ENCODE results near the gene SLC39A11.

SLC39A11 gene

DNA sequence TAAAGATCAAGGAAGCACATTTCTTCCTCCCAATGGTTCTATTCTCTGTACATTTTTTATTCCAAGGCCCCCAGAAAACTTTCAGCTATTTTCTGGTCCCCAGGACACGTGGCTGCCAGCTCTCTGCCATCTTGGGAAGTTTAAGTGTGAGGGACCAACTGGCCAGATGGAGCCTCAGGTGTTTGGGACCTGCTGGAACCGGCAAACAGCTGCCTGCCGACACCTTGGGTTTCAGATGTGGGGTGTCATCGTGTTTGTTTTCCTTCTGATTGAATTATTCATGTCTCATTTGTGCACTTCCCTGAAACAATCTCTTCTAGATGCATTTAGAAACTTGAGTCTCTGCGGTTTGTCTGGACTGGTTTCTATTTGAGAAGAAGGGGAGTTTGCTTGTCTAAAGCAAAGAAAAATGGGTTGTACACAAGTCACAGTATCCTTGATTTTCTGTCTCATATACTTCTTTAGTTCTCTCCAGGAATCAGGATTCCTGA, 386.5 kb downstream of the SLC39A11 start:
- Histone ChIP-seq H3K9me3 (ENCODE audit: control insufficient read depth, low read length) (peaks cover 7% of the 10 kb centered on the region), H3K4me1 (ENCODE audit: control insufficient read depth, insufficient read depth, low read length, poor library complexity, severe bottlenecking) (no peaks in the 10 kb centered on the region), H3K36me3 (ENCODE audit: control insufficient read depth, insufficient read depth, low read length) (no peaks in the 10 kb centered on the region), H3K4me3 (ENCODE audit: extremely low read depth, insufficient read depth, low read length, poor library complexity, severe bottlenecking) (no peak overlapping the region), H3K27ac (ENCODE audit: low read depth, low read length, severe bottlenecking) (no peak overlapping the region)
- 80 to 95% methylated on average over 3 of the region's 5 CpGs for WGBS, 2 experiments (ENCODE audit: insufficient coverage in 2 of 2)

DNA sequence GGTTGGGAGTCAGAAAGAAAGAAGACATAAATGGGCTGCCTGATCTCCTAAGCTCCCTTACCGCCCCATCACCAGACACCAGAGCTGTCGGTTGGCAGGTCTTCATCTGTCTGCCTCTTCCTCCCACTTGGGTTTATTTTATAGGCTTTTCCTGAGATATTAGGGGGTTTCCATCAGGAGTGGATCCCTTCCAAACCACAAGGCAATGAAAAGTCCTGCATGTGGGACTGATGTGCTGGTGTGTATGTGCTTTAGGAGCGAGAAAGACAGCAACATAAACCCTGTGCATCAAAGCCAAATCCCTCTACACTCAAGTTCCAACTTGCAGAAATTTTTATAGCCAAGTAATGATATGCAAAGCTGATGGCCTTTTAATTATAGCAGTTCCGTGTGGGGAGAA, 389.5 kb downstream of the SLC39A11 start:
- 67% methylated on average over 1 of the region's 4 CpGs; no CpG with 5 or more reads in 1 of the 2 experiments for WGBS, 2 experiments (ENCODE audit: insufficient coverage in 2 of 2)
- Histone ChIP-seq H3K4me3 (ENCODE audit: extremely low read depth, insufficient read depth, low read length, poor library complexity, severe bottlenecking) (no peak overlapping the region), H3K27ac (ENCODE audit: low read depth, low read length, severe bottlenecking) (no peak overlapping the region), H3K36me3 (ENCODE audit: control insufficient read depth, insufficient read depth, low read length) (no peaks in the 10 kb centered on the region), H3K4me1 (ENCODE audit: control insufficient read depth, insufficient read depth, low read length, poor library complexity, severe bottlenecking) (peaks cover 14% of the 10 kb centered on the region), H3K9me3 (ENCODE audit: control insufficient read depth, low read length) (no peaks in the 10 kb centered on the region)

DNA sequence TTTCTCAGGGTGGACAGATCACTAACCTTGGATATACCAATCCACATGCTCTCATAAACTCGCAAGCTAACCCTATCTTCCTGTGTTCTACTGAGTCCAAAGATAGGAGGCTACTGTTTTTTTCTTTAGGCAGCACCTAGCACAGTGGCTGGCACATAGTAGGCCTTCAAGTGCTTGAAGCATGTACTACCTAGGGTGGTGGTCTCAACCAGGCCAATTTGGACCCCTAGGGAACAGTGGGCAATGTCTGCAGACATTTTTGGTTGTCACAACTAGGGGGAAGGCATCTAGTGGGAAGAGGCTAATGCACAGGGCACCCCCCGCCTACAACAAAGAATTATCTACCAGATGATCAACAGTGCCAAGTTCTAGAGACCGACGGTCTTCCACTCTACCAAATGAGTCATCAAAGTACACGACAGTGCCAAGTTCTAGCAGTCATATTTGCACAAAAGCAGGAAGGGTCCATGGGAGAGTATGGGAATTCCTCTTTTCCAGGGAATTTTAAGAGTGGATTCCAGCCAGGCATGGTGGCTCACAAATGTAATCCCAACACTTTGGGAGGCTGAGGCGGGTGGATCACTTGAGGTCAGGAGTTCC, 390.3 kb downstream of the SLC39A11 start:
- WGBS, 2 experiments (ENCODE audit: insufficient coverage in 2 of 2), result 91 to 100% methylated on average over 1 to 5 of the region's 6 CpGs
- Histone ChIP-seq H3K27ac (ENCODE audit: low read depth, low read length, severe bottlenecking) (no peak overlapping the region), H3K4me3 (ENCODE audit: extremely low read depth, insufficient read depth, low read length, poor library complexity, severe bottlenecking) (no peak overlapping the region), H3K4me1 (ENCODE audit: control insufficient read depth, insufficient read depth, low read length, poor library complexity, severe bottlenecking) (peaks cover 22% of the 10 kb centered on the region), H3K36me3 (ENCODE audit: control insufficient read depth, insufficient read depth, low read length) (no peaks in the 10 kb centered on the region), H3K9me3 (ENCODE audit: control insufficient read depth, low read length) (no peaks in the 10 kb centered on the region)

GRCh38 chr17:72700226-72700625, 392.3 kb downstream of the SLC39A11 start:
- Histone ChIP-seq H3K9me3 (ENCODE audit: control insufficient read depth, low read length) (no peaks in the 10 kb centered on the region), H3K27ac (ENCODE audit: low read depth, low read length, severe bottlenecking) (no peak overlapping the region), H3K4me3 (ENCODE audit: extremely low read depth, insufficient read depth, low read length, poor library complexity, severe bottlenecking) (no peak overlapping the region), H3K36me3 (ENCODE audit: control insufficient read depth, insufficient read depth, low read length) (no peaks in the 10 kb centered on the region), H3K4me1 (ENCODE audit: control insufficient read depth, insufficient read depth, low read length, poor library complexity, severe bottlenecking) (peaks cover 25% of the 10 kb centered on the region)
- WGBS, 2 experiments (ENCODE audit: insufficient coverage in 2 of 2), result 88 to 100% methylated on average over 2 of the region's 3 CpGs

GRCh38 chr17:72699545-72699944, 392.9 kb downstream of the SLC39A11 start:
- peak overlapping the region; percentile 13 for H3K27ac ChIP-seq (ENCODE audit: low read depth, low read length, severe bottlenecking)
- H3K4me3 ChIP-seq (ENCODE audit: extremely low read depth, insufficient read depth, low read length, poor library complexity, severe bottlenecking), result no peak overlapping the region
- peaks cover 25% of the 10 kb centered on the region for H3K4me1 ChIP-seq (ENCODE audit: control insufficient read depth, insufficient read depth, low read length, poor library complexity, severe bottlenecking)

DNA sequence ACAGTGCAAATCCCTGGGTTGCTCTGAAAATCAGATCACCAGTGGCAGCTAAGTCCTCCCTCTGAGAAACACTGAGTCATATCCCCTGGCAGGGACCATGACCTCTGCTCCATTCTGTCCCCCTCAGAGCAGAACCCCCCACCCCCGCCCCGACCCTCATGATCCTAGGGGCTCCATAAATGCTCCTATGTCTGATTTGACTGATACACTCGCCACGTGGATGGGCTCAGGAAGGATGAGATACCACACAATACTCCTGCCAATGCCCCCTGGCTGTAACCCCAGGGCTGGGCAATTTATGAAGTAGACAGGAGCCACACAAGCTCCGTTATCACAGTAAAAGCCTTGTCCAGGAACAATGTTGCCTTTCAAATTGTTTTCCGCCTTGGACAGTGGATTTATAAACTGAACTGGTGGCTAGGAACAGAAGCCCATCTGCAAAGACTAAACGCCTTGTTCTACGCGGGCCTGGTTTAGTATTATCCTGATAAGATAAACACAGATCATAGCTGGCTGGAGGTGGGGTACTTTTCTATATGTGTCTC, 394.8 kb downstream of the SLC39A11 start:
- H3K27ac ChIP-seq (ENCODE audit: low read depth, low read length, severe bottlenecking), result peak overlapping the region; percentile 88
- 78 to 86% methylated on average over 5 to 6 of the region's 9 CpGs for WGBS, 2 experiments (ENCODE audit: insufficient coverage in 2 of 2)

More at GRCh38 chr17:72699545-72699944, 392.9 kb downstream of the SLC39A11 start:
- Histone ChIP-seq H3K9me3 (ENCODE audit: control insufficient read depth, low read length) (no peaks in the 10 kb centered on the region), H3K36me3 (ENCODE audit: control insufficient read depth, insufficient read depth, low read length) (no peaks in the 10 kb centered on the region)
- 84 to 98% methylated on average over 4 of the region's 4 CpGs for WGBS, 2 experiments (ENCODE audit: insufficient coverage in 2 of 2)

DNA sequence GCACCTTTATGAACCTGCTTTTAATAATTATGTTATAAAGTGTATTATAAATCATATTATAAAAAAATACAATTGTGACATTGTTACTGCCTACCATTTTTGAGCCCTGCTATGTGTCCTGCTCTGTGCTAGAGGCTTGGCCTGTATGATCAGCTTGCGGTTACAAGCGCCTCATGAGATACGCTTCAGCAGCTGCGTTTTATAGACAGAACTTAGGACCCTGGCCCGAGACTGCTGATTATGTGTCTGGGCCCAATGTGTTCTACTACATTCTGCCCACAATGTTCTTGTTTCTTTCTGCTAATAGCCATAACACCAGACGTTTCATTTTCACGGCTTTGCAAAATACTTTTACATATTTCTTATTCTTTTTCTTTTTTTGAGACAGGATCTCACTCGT, 395.8 kb downstream of the SLC39A11 start:
- WGBS, 2 experiments (ENCODE audit: insufficient coverage in 2 of 2), result 86 to 93% methylated on average over 8 of the region's 8 CpGs
- H3K9me3 ChIP-seq (ENCODE audit: control insufficient read depth, low read length), result no peaks in the 10 kb centered on the region
- H3K27ac ChIP-seq (ENCODE audit: low read depth, low read length, severe bottlenecking), result no peak overlapping the region
- no peaks in the 10 kb centered on the region for H3K36me3 ChIP-seq (ENCODE audit: control insufficient read depth, insufficient read depth, low read length)
- H3K4me3 ChIP-seq (ENCODE audit: extremely low read depth, insufficient read depth, low read length, poor library complexity, severe bottlenecking), result no peak overlapping the region
- H3K4me1 ChIP-seq (ENCODE audit: control insufficient read depth, insufficient read depth, low read length, poor library complexity, severe bottlenecking), result peaks cover 25% of the 10 kb centered on the region

More for the DNA sequence above, 394.8 kb downstream of the SLC39A11 start:
- Histone ChIP-seq H3K9me3 (ENCODE audit: control insufficient read depth, low read length) (no peaks in the 10 kb centered on the region), H3K36me3 (ENCODE audit: control insufficient read depth, insufficient read depth, low read length) (no peaks in the 10 kb centered on the region), H3K4me1 (ENCODE audit: control insufficient read depth, insufficient read depth, low read length, poor library complexity, severe bottlenecking) (peaks cover 25% of the 10 kb centered on the region), H3K4me3 (ENCODE audit: extremely low read depth, insufficient read depth, low read length, poor library complexity, severe bottlenecking) (no peak overlapping the region)

DNA sequence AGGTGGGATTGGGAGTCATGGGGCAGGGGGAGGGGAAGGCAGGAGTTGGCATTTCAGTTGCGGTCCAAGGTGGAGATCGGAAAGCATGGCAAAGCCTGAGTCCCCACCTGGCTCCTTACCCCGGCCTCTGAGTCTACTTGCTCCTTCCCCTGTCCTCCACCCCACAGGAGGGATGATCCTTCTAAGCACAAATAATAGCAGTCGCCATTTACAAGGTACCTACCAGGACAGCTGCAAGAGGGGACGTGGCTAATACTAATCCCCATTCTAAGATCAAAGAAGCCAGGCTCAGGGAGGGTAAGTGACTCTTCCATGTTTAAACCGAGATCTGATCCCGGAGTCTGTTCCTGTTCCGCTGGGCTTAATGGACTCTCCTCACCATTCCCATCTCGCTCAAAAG, 396.3 kb downstream of the SLC39A11 start:
- Histone ChIP-seq H3K36me3 (ENCODE audit: control insufficient read depth, insufficient read depth, low read length) (no peaks in the 10 kb centered on the region), H3K9me3 (ENCODE audit: control insufficient read depth, low read length) (no peaks in the 10 kb centered on the region), H3K27ac (ENCODE audit: low read depth, low read length, severe bottlenecking) (no peak overlapping the region), H3K4me3 (ENCODE audit: extremely low read depth, insufficient read depth, low read length, poor library complexity, severe bottlenecking) (no peak overlapping the region), H3K4me1 (ENCODE audit: control insufficient read depth, insufficient read depth, low read length, poor library complexity, severe bottlenecking) (peaks cover 25% of the 10 kb centered on the region)
- 92 to 93% methylated on average over 7 to 8 of the region's 9 CpGs for WGBS, 2 experiments (ENCODE audit: insufficient coverage in 2 of 2)

DNA sequence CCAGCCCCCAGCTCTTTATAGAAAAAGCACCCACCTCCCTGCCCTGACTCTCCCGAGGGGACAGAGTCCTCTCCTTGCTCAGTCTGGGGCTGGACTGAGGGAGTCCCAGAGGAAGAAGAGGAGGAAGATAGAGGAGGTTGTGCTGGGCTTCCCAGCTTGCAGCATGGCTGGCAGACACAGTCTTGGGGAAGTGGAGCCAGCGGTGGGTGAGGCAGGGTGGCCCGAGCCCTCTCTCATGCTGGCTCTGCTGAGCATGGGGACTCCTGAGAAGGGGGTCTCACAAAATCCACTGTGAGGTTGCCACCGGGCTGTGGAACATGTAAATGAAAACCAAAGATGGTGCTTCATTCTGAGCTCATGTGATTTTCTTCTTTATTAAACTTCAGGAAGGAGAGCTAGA, 398.5 kb downstream of the SLC39A11 start:
- Histone ChIP-seq H3K4me3 (ENCODE audit: extremely low read depth, insufficient read depth, low read length, poor library complexity, severe bottlenecking) (no peak overlapping the region), H3K36me3 (ENCODE audit: control insufficient read depth, insufficient read depth, low read length) (no peaks in the 10 kb centered on the region), H3K27ac (ENCODE audit: low read depth, low read length, severe bottlenecking) (no peak overlapping the region), H3K4me1 (ENCODE audit: control insufficient read depth, insufficient read depth, low read length, poor library complexity, severe bottlenecking) (peaks cover 17% of the 10 kb centered on the region), H3K9me3 (ENCODE audit: control insufficient read depth, low read length) (no peaks in the 10 kb centered on the region)
- WGBS, 2 experiments (ENCODE audit: insufficient coverage in 2 of 2), result 94 to 100% methylated on average over 3 to 4 of the region's 4 CpGs

DNA sequence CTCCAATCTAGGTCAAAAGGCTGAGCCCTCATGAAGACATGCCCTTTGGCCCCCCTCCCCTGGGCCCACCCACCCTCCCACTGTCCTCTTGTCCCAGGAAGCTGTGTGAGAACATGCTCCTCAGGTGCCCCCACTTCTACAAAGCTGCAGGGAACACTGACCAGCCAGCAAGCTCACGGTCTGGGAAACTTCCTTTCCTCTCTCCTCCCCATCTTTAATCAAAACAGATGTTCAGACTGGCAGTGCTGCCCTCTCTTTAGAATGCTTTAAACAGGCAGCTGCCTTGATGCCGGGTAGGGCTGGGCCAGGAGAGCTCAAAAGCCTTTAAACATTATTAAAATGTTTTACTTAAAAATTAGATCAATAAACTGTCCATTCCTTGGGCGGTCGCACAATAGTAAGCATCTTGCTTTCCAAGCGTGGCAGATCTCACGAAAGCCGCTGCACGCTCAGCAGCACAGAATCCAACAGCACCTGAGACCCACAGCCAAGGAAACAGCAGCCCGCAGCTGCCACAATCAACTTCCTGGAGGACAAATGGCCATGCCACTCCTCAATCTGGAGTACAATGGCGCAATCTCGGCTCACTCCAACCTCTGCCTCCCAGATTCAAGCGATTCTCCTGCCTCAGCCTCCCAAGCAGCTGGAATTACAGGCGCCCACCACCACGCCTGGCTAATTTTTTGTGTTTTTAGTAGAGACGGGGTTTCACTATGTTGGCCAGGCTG, 399.2 kb downstream of the SLC39A11 start:
- Histone ChIP-seq H3K27ac (ENCODE audit: low read depth, low read length, severe bottlenecking) (no peak overlapping the region), H3K4me3 (ENCODE audit: extremely low read depth, insufficient read depth, low read length, poor library complexity, severe bottlenecking) (no peak overlapping the region), H3K4me1 (ENCODE audit: control insufficient read depth, insufficient read depth, low read length, poor library complexity, severe bottlenecking) (peaks cover 14% of the 10 kb centered on the region), H3K9me3 (ENCODE audit: control insufficient read depth, low read length) (no peaks in the 10 kb centered on the region), H3K36me3 (ENCODE audit: control insufficient read depth, insufficient read depth, low read length) (no peaks in the 10 kb centered on the region)
- WGBS, 2 experiments (ENCODE audit: insufficient coverage in 2 of 2), result 93 to 95% methylated on average over 8 to 10 of the region's 15 CpGs

- Histone ChIP-seq H3K4me3 (ENCODE audit: extremely low read depth, insufficient read depth, low read length, poor library complexity, severe bottlenecking) (no peak overlapping the region), H3K27ac (ENCODE audit: low read depth, low read length, severe bottlenecking) (no peak overlapping the region), H3K36me3 (ENCODE audit: control insufficient read depth, insufficient read depth, low read length) (no peaks in the 10 kb centered on the region), H3K9me3 (ENCODE audit: control insufficient read depth, low read length) (no peaks in the 10 kb centered on the region), H3K4me1 (ENCODE audit: control insufficient read depth, insufficient read depth, low read length, poor library complexity, severe bottlenecking) (peaks cover 7% of the 10 kb centered on the region)
- WGBS, 2 experiments (ENCODE audit: insufficient coverage in 2 of 2), result 100% methylated on average over 1 of the region's 2 CpGs; no CpG with 5 or more reads in 1 of the 2 experiments
Observed at GRCh38 chr17:72692676-72693075, 399.8 kb downstream of the SLC39A11 start.
